Stimulated activated CD4-positive, alpha-beta T cell treated with anti-CD3 and anti-CD28 coated beads, Interleukin-15, amount 100 ng/mL, for 24 hours (primary cell): ENCODE results near the gene RARA.
"Not testable (repeated sequence)": the region's sequence is repeated elsewhere in the genome, so short reads cannot be mapped to it uniquely, and the experiment has no call there.

Experiments
- DNase-seq: peaks from one replicate; pipeline ENCODE4 v3.0.0-alpha.2; 2020

RARA gene

GRCh38 chr17:40382251-40382650 lies 73.3 kb downstream of the RARA start:
- no peak for DNase-seq

GRCh38 chr17:40386555-40386954 lies 77.6 kb downstream of the RARA start:
- not testable (repeated sequence) for DNase-seq

- no peak for DNase-seq
Measured at GRCh38 chr17:40399185-40399584, 90.2 kb downstream of the RARA start.

- DNase-seq = no peak
Measured at GRCh38 chr17:40402668-40403067, 93.7 kb downstream of the RARA start.

GRCh38 chr17:40404003-40404402 lies 95.0 kb downstream of the RARA start:
- DNase-seq = no peak
